Ecto neural progenitor cell (in vitro differentiated cells): Measurements from ENCODE around the gene GPA33.

ENCODE experiments used
- DNase-seq: peaks from one replicate; pipeline ENCODE4 v3.0.0-alpha.2; 2018; ENCODE audit warnings: low spot score

Gene GPA33

DNA sequence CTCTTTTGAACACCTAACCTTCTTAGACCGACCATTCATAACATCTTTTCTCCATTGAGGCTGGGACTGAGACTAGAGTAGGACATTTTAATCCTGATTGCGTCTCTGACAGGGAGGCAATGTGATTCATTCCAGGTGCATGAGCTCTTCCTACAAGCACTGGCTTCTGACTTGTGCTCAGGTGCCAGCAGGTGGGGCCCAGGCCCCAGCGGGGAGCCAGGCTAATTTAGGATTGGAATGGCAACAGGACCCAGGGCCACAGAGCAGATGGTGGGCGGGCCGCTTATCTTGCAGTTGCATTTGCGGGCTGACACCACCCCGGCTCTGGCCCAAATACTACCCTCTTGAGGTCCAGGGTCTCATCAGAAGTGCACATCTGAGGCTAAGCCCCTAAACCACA lies 4.1 kb downstream of the GPA33 start:
- DNase-seq: no peak

DNA sequence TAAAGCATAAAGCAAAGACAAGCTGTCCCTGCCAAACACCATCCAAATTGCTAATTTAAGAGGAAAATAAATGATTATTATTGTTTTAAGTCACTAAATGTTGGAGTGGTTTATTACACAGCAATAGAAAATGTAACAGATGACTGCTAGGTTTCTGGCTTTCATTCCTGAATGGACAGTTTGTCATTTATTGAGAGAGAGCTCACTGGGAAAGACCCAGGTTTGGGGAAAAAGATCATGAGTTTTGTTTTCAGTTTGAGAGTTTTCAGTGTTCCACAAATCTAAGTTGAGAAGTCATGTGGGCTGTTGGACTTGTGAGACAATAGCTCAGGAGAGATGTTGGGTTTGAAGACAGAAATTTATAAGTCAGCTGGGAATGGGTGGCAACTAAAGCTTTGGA lies 5.4 kb downstream of the GPA33 start:
- DNase-seq: no peak

DNA sequence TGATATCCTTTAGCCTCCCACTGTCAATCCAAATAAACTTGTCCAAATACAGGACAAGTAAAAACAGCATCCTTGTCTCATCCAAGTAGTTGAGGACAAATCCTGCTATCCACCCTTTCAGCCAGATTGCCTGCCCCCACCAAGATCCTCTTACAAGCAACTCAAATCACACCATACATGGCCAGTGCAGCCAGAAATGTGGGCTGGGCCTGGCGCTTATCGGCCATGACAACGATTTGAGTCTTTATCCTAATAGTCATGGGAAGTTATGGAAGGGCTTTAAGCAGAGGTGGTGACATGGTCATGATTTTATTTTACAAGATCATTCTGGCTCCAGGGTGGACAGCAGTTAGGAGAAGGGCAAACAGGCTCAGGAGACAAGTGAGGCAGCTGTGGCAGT lies 6.3 kb downstream of the GPA33 start:
- no peak for DNase-seq

DNA sequence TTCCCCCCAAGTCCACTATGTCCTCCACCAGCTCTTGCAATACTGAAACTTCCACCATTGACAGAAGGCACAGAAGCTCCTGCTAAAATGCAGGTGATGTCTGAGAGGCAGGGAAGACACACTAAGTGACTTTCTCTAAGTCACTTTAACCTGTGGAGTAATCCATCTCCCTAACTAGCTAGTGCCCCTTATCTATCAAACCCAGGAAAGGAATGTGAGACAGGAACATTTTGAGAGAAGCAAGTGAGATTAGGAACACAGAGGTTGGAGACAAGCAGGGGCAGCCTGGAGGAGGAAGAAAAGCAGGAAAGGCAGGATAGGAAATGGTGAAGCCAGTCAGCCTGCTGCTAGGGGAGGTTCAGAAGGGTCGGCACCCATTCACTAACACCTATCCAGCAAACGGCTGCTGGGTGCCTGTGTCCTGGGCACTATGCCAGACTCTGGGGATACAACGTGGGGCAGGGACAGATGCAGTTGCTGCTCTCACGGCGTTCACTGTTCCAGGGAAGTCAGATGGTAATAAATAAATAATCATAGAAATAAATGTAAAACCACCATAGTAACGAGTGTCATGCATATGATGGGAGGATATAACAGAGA lies 7.0 kb downstream of the GPA33 start:
- DNase-seq: no peak

DNA sequence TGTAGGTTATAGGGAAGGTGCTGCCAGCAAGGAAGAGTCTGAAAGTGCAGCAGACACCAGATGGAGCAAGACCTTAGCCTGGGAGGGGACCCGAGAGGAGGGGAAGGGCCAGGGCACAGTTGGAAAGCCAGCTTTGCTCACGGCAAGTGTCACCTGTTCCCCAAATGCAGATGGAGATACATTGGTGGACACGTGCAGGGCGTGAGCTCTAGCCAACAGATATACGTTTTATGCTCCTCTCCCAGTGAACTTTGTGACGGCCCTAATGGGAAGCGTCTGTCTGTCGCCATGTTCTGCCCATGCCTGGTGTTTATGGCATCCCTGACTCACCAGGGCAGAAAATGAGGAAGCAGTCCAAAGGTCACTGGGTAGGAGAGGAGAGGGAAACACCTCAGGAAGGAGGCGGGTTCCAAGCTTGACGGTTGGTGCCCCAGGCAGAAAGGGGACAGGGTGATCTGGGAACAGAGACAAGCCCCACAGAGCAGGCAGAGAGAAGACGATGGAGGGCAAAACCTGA lies 7.6 kb downstream of the GPA33 start:
- no peak for DNase-seq

DNA sequence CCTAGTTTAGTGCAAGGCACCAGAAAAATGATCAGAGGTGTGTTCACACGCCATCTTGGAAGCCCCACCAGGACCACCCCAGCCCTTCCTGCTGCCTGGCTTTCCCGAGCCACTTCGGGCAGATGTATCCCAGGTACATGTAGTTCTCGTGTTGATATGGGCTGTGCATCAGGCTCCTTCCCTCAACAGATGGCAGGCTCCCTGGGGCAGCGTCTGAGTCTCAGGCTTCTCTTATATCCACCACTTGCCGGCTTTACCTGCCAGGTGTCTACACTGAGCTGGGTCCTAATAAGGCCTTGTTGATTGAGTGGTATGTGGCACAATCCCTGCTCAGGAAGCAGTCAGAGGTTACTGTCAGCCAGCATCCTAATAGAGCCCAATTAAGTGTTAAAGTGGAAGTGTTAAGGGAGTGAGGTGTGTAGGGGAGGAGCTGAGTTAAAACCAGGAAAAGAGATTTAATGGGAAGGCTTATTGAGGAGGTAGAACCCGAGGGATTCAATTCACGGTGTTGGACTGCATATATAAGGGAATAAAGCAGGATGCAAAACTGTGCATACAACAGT lies 8.5 kb downstream of the GPA33 start:
- DNase-seq: no peak

DNA sequence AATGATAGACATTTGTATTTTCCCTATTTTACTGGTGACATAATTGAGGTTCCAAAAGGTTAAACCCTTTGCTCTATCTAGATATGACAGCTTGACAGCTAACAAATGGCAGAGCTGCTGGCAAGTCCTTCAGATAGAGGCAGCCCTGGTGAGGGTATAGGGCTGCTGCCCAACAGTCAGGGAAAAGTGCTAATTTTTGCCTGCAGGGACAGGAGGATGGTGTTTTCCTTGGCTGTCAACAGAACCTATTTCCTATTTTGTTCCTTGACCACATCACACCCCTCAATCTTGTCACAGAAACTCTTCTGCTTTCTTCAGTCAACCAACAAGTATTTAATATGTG lies 12.3 kb downstream of the GPA33 start:
- no peak for DNase-seq

DNA sequence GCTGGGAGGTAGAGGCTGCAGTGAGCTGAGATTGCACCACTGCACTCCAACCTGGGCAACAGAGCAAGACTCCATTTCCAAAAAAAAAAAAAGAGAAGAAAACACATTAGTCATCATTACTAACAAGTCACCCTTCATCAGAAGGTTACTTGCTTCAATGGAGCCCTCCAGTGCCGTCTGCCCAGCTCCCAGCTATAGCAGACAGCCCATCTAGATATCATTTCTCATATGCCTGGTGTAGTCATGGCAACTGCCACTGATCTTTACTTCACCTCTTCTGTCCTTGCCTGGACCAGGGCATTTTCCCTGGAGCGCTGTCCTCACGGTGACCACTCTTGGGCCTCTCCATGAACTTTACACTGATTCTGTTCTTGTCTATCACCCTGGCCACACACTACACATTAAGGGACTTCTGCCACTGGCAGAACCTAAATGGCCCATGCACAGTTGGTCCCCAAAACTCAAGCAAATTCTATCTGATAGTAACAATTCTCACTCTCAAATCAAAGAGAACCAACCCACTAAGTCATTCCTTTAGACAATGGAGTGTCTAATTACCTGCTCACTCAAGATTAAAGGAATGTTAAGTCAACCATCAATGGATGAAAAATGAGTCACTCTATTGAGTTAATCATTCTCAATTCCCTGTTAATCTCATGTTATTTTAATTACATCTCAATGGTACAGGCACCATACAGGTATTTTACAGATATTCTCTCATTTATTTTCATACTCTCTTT lies 12.9 kb downstream of the GPA33 start:
- no peak for DNase-seq

DNA sequence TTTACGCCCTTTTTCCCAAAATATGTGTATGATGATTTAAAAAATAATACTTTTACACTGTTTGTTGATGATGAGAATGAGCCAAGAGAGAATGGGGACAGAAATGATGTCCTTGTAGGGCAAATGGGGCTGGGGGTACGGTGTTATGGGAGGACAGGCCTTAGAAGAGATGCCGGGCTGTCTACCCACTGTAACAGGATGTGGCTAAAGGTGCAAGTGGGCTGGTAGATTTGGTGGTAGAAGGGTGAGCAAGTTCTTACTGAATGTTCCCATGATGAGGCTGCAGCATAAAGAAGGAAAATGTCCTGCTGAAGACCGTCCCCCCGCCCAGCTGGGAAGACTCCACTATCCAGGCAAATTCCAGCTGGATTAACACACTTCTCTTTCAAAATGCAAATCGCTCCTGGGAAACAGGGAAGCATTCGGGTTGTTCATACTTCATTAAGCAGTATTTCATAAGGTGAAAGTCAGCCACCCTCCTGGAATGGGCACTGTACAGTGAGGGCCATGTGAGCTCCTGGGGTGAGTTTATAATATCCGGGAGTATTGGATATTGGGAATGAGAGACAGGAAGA lies 14.0 kb downstream of the GPA33 start:
- DNase-seq: no peak

DNA sequence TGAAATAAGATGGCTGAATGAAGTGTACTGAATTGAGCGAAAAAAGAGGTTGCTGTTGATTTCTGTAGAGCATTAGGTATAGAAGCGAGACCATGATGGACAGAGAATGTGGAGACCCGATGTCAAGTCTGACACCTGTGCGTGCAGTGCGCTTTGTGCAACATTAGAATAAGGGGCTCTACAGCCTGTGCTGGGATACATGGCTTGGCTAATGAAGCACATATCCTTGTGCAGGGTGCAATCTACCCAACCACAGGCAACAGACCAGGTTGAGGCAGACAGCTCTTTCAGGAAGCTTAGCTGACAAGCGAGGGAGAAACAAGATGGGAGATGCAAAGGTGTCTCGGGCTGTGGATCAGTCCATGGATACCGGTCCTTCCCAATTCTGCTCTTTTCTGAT lies 18.9 kb downstream of the GPA33 start:
- no peak for DNase-seq

DNA sequence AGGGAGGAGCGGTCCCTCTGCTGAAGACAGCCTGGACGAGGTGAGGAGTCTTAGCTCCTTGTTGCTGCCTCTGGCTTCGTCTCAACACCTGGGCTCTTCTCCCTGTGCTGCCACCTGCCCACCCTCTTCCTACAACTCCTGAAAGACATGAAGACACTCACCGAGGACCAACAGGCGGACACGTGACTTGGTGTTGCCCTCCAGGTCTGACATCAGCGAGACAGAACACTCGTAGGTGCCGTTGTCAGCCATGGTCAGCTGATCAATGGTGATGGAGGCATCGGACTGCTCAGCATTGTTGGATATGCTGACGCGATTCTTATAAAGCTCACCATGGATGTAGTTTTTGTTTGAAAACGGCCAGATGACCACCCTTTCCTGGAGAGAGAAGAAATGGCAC lies 21.4 kb downstream of the GPA33 start:
- no peak for DNase-seq

DNA sequence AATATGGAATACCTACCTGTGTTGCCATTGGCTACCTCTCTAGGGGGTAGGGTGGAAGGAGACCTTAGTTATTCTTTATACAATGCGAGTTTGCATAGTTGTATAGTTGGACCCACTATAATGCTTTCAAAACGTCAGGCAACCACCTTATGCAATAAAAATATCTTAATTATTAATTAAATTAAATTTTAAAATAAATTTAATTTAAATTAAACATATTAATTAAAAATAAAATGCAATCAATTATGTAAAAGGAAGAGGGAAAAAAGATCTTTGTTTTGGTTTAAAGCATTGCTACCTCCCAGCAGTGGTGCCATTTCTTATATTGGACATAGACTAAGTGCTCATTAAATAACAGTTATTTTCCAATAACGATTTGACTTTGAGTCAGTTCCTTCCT lies 22.3 kb downstream of the GPA33 start:
- DNase-seq: no peak

DNA sequence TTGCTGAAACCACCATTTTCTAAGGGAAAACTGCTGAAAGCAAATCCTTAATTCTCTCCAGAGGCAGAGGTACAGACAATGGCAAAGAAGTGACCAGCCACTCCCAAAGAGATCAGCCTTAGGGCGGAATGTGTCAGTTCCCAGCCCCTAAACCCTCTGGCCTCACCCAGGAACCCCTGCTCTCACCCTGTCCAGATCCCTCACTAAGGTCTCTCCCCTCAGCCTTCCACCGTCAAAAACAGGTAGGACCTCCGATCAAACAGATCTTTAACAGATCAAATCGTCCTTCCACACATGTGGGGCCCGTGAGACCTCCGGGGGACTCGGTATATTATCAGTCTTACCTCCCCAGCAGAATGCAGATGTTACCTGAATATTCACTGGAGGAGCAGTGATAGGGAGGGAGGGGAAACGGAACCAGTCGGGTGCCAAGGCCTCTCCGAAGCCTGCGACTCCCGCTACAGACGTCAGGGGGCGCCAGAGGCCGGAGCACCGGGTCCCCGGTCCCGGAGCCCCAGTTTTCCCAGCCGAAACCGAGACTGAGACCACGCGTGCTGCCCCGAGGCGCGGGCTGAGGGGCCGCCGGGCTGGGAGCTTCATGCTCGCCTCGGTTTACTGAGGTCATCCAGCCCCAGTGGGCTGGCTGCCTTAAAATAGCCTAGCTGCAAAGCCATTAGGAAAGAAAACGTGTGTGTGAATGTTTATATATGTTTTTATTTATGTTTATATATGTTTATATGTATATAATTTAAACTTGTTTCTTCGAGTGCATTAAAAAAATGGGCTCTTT lies 23.6 kb downstream of the GPA33 start:
- peak; percentile 91 for DNase-seq

DNA sequence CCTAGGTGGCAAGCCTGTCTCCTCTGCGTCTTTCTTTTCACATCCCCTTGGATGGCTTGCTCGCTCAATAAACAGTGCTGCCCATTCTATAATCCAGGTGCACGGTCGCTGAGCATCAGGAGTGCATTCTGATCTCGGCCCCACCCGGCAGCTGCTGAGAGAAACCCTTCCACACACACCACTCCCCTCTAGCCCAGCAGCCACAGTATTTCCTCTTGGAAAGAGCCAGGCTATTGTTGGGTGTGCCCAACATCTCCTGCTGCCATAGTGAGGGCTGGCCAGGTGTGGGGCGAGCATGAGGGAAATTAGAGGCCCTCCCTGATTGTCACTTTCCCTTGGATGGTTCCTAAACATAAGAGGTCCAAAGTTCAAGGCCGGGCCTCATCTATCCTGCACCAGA lies 24.7 kb downstream of the GPA33 start:
- no peak for DNase-seq

DNA sequence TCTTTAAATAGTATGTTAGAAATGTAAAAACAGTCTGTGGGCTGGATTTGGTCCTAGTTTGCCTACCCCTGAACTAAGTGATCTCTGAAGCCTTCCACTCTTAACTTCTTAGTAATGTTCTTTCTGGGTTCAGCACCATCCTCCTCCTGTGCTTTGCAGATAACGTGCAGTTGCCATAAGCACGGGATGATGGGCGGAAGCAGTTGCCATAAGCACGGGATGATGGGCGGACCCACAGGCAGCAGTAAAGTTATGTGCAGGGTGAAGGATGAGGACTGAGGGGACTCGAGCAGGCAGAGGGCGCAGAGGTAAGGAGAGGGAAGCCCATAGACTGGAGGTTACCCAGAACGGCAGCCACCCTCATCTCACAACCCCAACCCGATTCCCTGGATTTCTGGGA lies 25.6 kb downstream of the GPA33 start:
- DNase-seq: no peak

DNA sequence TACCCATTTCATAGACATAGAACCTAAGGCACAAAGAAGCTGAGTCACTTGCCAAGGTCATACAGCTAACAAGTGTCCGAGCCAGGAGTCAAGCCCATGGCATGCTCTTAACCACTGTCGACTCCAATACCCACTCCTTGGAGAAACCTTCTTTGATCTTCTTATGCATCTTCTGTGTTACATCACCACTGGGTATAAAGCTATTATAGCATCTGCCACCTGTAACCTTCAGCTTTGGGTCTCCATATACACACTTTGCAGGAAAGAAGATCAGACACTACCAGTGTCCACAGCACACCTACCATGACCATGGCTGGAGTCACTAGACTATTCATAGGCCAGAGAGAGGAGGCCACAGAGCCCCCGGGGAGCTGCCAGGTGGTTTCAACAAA lies 29.1 kb downstream of the GPA33 start:
- DNase-seq: peak; percentile 34

DNA sequence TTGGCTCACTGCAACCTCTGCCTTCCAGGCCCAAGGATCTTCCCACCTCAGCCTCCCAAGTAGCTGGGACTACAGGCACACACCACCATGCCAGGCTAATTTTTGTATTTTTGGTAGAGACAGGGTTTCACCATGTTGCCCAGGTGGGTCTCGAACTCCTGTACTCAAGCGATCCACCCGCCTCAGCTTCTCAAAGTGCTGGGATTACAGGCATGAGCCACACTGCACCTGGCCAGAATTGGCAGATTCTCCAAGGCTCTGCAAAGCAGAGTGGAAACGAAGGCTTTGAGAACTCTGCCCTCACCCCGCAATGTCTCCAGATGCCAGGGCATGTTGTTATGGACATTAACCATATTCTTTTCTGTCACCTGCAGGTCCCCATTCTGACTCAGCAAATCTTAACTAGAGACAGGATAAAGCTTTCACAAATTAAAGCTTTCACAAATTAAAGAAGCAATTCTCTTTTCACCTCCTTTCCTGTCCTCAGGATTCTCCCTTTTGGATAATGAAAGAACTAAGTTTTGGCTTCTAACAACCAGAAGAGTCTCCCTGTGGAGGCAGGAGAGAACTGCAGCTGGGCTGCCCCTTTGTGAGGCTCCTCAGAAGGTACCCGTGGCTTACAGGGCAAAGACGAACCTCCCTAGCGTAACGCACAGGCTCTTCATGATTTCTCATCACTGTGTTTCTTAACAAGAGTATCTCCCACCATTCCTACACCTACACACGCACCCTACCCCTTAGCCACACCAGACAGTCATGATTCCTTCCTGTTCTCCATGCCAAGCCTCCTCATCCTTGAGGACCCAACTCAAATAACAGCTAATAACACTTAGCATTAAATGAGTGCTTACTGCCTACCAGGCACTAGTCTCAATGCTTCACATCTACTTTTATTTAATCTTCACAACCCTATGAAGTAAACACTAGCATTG lies 29.8 kb downstream of the GPA33 start:
- DNase-seq: no peak

DNA sequence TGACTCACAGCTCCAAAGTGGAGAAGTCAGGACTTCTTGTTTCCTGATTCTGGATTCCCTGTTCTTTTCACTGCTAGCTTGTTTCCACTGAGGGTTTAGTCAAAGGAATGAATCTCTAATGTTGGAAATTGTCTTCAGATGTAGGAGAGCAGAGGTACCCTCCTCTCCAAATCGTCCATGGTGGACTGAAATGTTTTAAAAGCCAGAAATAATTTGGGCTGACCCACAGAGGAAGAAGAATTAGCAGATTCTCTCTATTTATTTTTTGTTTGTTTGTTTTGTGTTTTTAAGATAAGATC lies 30.4 kb downstream of the GPA33 start:
- DNase-seq: no peak

DNA sequence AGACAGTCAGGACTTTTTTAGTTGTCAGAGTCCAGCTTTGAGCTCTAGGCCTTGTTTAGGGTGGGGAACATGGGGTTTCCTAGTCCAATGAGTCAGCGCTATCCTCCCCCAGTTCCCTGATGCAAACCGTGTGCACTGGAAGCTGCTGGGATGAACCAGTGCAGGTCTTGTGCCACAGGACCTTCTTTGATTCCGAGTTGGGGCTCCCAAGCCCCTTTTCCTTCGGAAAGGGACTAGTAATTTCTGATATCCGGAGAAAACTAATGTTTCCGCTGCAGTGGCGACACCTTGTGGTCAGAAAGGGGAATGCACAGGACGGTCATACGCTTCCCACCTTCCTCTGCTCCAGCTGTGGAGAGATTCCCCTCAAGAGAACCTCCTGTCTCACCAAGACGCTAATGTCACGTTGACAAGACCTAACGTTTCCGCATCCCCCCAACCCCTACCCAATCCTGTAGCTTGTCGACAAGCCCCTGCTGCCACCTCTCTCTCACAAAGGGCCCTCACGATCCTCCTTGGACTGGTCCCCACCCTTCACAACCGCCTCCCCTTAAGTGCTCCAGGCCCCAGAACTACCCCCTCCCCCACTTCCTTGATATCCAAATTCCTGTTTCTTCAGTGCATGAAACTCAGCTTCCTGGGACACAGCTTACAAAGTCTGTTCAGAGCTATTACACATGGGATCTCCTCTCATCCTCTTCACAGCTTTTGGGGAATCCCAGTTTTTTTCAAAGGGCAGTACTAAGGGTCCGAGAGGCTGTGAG lies 30.9 kb downstream of the GPA33 start:
- DNase-seq: peak; percentile 87

DNA sequence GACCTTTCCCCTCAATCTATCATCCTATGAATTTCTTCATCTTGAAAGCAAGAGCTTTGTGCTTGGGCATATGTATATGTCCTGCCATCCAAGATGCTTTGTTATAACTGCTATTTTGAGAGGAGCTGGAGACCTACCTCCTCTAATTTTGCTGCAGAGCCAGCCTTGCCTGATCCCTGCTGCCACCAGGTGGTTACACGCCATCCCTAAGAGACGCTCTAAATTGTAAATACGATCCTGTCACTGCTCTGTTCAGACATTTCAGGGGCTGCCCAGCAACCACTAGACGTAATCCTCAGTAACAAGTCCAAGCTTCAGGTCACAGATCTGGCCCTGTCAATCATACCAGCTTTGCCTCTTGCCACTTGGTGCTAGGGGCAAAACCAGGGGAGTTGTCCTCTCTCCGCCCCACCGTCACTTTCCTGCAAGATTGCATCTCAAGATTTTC lies 32.9 kb downstream of the GPA33 start:
- DNase-seq: peak; percentile 72
